NCI-H524 treated with DMSO at 0.1 percent for 48 hours (cell line): ENCODE measurements around the gene PROK2.

Experiments
- DNase-seq: peaks from one replicate; lab custom pipeline; 2025; lab: John Stamatoyannopoulos, UW

The PROK2 gene

GRCh38 chr3:71734881-71735280, 50.1 kb downstream of the PROK2 start:
- no peak for DNase-seq

GRCh38 chr3:71733319-71733718, 51.6 kb downstream of the PROK2 start:
- no peak for DNase-seq

GRCh38 chr3:71732637-71733036, 52.3 kb downstream of the PROK2 start:
- DNase-seq = no peak

- peak; percentile 88 for DNase-seq
Measured at GRCh38 chr3:71728632-71729342, 56.2 kb downstream of the PROK2 start.

- no peak for DNase-seq
Measured at GRCh38 chr3:71726146-71726545, 58.8 kb downstream of the PROK2 start.

GRCh38 chr3:71725271-71725991, 59.5 kb downstream of the PROK2 start, which contains the start of gene EIF4E3:
EIF4E3 (minus strand) TSS chr3:71725402; CDS start chr3:71725367, 35 bp downstream.
- peak; percentile 35 for DNase-seq

GRCh38 chr3:71724584-71725270, 60.2 kb downstream of the PROK2 start:
- no peak for DNase-seq

GRCh38 chr3:71724171-71724453, 60.8 kb downstream of the PROK2 start:
- DNase-seq = no peak

GRCh38 chr3:71723452-71724170, 61.3 kb downstream of the PROK2 start:
- no peak for DNase-seq

- DNase-seq = no peak
Measured at GRCh38 chr3:71722693-71723092, 62.3 kb downstream of the PROK2 start.
